GM19468 (cell line): ENCODE data around the gene STK32B.
"Not testable (repeated sequence)": the region's sequence is repeated elsewhere in the genome, so short reads cannot be mapped to it uniquely, and the experiment has no call there.

Experiments
- ATAC-seq: cut with Tn5 transposase; IDR thresholded peaks from one replicate; pipeline ENCODE4 v1.9.1; 2021; ENCODE audit warnings: mild to moderate bottlenecking, moderate library complexity, moderate number of reproducible peaks; ENCODE audit not compliant: unreplicated experiment; ENCODE audit errors: extremely low read depth

STK32B gene

DNA sequence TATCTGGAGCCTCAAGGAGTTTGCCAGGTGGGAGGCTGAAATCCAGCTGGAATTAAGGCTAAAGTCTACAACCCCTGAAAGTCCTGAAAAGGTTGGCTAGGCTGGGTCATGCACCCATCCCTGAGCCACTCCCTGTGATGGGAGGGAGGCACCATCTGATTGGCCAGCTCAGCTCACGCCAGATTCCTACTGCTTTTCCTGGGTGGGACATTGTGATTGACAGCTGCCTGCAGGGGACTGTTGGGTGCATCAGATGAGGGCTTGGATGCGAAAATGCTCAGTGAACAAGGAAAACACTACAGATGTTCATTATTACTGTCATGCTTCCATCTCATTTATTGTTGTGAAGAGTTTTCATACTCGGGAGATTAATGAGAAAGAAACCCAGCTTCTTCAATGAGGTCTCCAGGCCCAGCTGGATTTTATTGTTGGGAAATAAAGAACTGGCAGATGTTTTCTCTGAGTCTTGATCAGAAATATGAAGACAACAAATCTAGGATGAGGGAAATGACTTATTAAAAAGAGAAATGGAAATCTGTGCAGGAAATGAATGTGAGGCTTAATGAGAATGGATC lies 185.9 kb downstream of the STK32B start:
- ATAC-seq, result no peak

- ATAC-seq, result no peak
Measured at GRCh38 chr4:5238173-5238572, 186.9 kb downstream of the STK32B start.

DNA sequence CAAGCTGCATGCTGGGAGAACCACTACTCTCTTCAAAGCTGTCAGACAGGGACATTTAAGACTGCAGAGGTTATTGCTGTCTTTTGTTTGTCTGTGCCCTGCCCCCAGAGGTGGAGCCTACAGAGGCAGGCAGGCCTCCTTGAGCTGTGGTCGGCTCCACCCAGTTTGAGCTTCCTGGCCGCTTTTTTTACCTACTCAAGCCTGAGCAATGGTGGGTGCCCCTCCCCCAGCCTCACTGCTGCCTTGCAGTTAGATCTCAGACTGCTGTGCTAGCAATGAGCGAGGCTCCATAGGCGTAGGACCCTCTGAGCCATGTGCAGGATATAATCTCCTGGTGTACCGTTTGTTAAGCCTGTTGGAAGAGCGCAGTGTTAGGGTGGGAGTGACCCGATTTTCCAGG lies 195.8 kb downstream of the STK32B start:
- not testable (repeated sequence) for ATAC-seq

DNA sequence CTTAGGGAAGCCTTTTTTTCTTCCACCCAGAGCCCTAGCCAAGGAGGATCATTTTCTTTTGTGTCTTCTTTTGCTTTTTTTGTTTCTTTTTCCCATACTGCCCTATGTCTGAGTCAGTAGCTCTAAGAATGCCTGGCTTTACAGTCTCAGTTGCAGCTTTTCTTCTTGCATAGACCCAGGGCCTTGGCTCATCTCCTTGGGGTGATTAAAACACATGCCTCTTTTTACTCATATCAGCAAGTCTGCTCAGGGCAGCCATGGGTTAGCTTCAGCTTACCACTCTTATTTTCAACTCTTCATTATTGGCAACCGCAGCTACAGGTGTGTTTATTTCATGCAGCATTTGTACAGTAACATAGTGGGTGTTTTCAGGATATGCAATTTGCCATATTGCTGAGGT lies 196.5 kb downstream of the STK32B start:
- no peak for ATAC-seq

- ATAC-seq, result no peak
Measured at GRCh38 chr4:5249727-5250126, 198.4 kb downstream of the STK32B start.

DNA sequence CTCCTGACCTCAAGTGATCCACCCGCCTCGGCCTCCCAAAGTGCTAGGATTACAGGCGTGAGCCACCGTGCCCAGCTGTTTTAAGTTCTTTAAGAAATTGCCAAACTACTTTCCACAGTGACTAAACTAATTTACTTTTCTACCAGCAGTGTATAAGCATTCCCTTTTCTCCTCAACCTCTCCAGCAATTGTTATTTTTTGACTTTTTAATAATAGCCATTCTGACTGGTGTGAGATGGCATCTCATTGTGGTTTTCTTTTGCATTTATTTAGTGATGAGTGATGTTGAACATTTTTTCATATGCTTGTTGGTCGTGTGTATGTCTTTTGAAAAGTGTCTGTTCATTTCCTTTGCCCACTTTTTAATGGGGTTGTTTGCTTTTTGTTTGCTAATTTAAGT lies 199.3 kb downstream of the STK32B start:
- not testable (repeated sequence) for ATAC-seq

GRCh38 chr4:5256421-5256820 lies 205.1 kb downstream of the STK32B start:
- ATAC-seq, result no peak

GRCh38 chr4:5257086-5257485 lies 205.8 kb downstream of the STK32B start:
- no peak for ATAC-seq

GRCh38 chr4:5259471-5259870 lies 208.2 kb downstream of the STK32B start:
- no peak for ATAC-seq

- no peak for ATAC-seq
Measured at GRCh38 chr4:5260121-5260520, 208.8 kb downstream of the STK32B start.

DNA sequence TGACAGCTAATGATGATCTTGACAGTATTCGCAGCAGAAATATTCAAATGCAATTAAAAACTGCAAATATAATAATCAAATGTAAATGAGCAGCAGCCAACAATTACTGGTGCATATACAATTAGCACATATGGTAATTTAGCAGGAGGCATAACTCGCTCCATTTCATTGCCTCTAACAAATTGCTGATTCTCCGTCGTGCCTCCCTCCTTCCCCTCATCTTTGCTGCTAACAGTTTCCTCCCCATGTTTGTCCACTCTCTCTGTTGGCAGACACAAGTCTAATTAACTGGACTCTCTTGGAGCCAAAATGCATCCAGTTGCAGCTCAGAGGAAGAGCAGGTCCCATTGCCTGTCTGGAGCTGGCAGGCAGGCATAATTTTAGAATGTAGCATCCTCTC lies 210.6 kb downstream of the STK32B start:
- ATAC-seq, result no peak

GRCh38 chr4:5266991-5267390 lies 215.7 kb downstream of the STK32B start:
- no peak for ATAC-seq

GRCh38 chr4:5267408-5267807 lies 216.1 kb downstream of the STK32B start:
- no peak for ATAC-seq

GRCh38 chr4:5276475-5277075 lies 225.3 kb downstream of the STK32B start:
- ATAC-seq, result no peak

- no peak for ATAC-seq
Measured at GRCh38 chr4:5277079-5277478, 225.8 kb downstream of the STK32B start.

DNA sequence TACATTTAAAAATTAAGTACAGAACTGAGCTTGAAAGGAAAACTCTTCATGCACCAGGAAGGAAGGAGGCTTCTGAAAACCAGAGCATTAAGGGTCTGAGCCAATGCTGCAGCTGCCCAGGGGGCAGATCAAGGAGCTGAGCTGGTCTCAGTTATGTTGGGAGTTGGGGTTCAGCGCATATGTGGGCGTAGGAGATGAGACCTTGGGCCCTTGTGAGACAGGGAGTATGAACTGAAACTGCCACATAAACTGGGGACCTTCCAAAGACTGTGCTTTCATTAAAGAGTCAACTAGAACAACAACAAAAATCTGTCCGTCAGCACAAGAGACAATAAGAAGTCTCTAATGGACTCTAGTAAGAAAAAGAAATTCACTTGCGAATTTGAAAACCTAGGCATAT lies 226.9 kb downstream of the STK32B start:
- ATAC-seq, result no peak

- ATAC-seq, result not testable (repeated sequence)
Measured at GRCh38 chr4:5280069-5280468, 228.8 kb downstream of the STK32B start.

- ATAC-seq, result no peak
Measured at GRCh38 chr4:5280828-5281227, 229.5 kb downstream of the STK32B start.

- no peak for ATAC-seq
Measured at GRCh38 chr4:5283837-5284236, 232.6 kb downstream of the STK32B start.

DNA sequence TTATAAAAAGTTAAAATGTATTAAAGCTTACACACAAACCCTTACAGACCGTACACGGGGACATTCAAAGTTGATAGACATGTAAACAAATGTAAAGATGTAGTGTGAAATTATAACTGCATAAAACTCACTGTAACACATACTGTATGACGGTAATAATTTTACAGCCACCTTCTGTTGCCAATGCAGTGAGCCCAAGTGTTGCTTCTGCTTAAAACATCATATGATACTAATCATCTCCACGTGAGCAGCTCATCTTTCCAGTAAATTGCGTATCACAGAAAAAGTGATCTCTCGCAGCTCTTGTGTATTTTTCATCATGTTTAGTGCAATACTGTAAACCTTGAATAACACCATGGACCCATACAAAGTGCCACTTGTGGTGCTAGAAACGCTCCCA lies 233.2 kb downstream of the STK32B start:
- no peak for ATAC-seq

GRCh38 chr4:5292101-5292500 lies 240.8 kb downstream of the STK32B start:
- no peak for ATAC-seq
